Measurements from ENCODE around the gene CUBN. TPM values are rescaled to one million over a fixed set of nuclear protein-coding genes. Genes with fewer than 3 reads are reported as not detected.

Gene CUBN
- total RNA-seq, 2 donors from 2014 or later: 0.75 to 1.3 TPM

- Histone ChIP-seq H3K27me3 (ENCODE audit: control insufficient read depth, insufficient read depth, low read length, poor library complexity, severe bottlenecking) (no peaks in the 10 kb centered on the region), H3K36me3 (ENCODE audit: control insufficient read depth, insufficient read depth, low read length) (no peaks in the 10 kb centered on the region), H3K27ac (ENCODE audit: low read depth, low read length) (peak overlapping the region; percentile 83), H3K4me1 (ENCODE audit: control insufficient read depth, insufficient read depth, low read length) (no peaks in the 10 kb centered on the region), H3K9ac (ENCODE audit: extremely low read depth, low read length, poor library complexity, severe bottlenecking) (peak overlapping the region; percentile 6), H3K4me3 (ENCODE audit: low read length) (no peak overlapping the region), H3K9me3 (ENCODE audit: control insufficient read depth, low read length) (peaks cover 11% of the 10 kb centered on the region)
- Mint-ChIP-seq H3K36me3 (ENCODE audit: low read depth) (no peaks in the 10 kb centered on the region), H3K9me3 (peaks cover 3% of the 10 kb centered on the region), H3K4me3 (no peak overlapping the region), H3K27ac (no peak overlapping the region), H3K4me1 (peaks cover 5% of the 10 kb centered on the region), H3K27me3 (ENCODE audit: insufficient read depth) (no peaks in the 10 kb centered on the region)
- TF ChIP-seq, protein P1, sequence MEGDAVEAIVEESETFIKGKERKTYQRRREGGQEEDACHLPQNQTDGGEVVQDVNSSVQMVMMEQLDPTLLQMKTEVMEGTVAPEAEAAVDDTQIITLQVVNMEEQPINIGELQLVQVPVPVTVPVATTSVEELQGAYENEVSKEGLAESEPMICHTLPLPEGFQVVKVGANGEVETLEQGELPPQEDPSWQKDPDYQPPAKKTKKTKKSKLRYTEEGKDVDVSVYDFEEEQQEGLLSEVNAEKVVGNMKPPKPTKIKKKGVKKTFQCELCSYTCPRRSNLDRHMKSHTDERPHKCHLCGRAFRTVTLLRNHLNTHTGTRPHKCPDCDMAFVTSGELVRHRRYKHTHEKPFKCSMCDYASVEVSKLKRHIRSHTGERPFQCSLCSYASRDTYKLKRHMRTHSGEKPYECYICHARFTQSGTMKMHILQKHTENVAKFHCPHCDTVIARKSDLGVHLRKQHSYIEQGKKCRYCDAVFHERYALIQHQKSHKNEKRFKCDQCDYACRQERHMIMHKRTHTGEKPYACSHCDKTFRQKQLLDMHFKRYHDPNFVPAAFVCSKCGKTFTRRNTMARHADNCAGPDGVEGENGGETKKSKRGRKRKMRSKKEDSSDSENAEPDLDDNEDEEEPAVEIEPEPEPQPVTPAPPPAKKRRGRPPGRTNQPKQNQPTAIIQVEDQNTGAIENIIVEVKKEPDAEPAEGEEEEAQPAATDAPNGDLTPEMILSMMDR (conservative IDR thresholded peaks at IDR 0.05): no peak
- whole genome bisulfite sequencing, 2 experiments (ENCODE audit: insufficient coverage in 1 of 2, insufficient read length in 1 of 2): 40 to 88% methylated on average over 1 to 6 of the region's 6 CpGs
- DNase-seq: peak; percentile 32
These were observed 133.6 kb downstream of the CUBN start for GRCh38 chr10:16995867-16996529.

DNA sequence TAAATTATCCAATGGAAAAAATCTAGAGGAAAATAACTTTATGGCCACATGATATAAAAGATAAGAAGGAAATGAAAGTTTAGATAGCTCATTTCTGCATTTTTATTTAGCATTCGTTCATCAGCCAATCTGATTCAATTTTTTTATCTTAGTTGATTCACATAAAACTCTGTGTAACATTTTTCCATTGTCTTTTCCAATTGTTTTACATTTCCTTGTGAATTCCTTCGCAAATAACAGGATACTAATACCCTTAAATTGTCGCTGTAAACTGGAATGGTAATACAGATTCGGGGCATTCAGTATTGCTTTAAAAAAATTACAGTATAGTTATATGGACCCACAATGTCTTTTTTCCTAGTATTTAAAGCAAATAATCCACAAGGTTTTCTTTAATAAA, 136.4 kb downstream of the CUBN start:
- Mint-ChIP-seq H3K27me3 (ENCODE audit: insufficient read depth) (no peaks in the 10 kb centered on the region), H3K27ac (no peak overlapping the region), H3K4me3 (no peak overlapping the region), H3K4me1 (peaks cover 5% of the 10 kb centered on the region), H3K36me3 (ENCODE audit: low read depth) (no peaks in the 10 kb centered on the region), H3K9me3 (peaks cover 5% of the 10 kb centered on the region)
- H3K4me3 ChIP-seq (ENCODE audit: low read length): no peak overlapping the region
- no peak for DNase-seq
- WGBS, 2 experiments (ENCODE audit: insufficient coverage in 1 of 2, insufficient read length in 1 of 2): 88 to 91% methylated on average over 1 to 4 of the region's 4 CpGs
- TF ChIP-seq, protein P1 (conservative IDR thresholded peaks at IDR 0.05): no peak
- no peak overlapping the region for H3K9ac ChIP-seq (ENCODE audit: extremely low read depth, low read length, poor library complexity, severe bottlenecking)
- H3K9me3 ChIP-seq (ENCODE audit: control insufficient read depth, low read length): peaks cover 5% of the 10 kb centered on the region
- no peaks in the 10 kb centered on the region for H3K4me1 ChIP-seq (ENCODE audit: control insufficient read depth, insufficient read depth, low read length)
- H3K27me3 ChIP-seq (ENCODE audit: control insufficient read depth, insufficient read depth, low read length, poor library complexity, severe bottlenecking): no peaks in the 10 kb centered on the region
- H3K36me3 ChIP-seq (ENCODE audit: control insufficient read depth, insufficient read depth, low read length): no peaks in the 10 kb centered on the region
- H3K27ac ChIP-seq (ENCODE audit: low read depth, low read length): no peak overlapping the region

DNA sequence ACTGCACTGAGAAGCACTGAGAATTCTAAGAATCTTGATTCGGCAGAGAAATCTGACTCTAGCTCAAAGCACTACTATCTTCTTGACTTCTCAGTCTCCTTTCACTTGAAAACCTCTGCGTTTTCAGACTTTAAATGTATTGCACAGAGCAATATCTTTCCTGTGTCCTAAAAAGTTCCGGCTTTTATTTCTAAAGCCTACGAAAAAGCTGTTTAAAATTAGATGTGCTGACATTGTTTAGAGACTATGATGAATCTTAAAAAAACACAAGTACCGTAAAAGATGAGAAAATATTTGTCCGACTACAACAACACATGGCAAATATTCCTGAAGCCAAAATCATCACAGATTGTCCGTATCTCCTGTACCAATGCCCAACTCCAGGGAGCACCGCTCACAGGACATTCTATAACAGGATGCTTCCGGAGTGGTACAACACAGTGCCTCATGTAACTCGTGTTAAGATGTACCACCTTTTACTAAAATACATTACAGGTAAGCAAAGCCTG, 136.9 kb downstream of the CUBN start:
- H3K4me3 Mint-ChIP-seq: no peak overlapping the region
- peak; percentile 1 for DNase-seq
- Histone ChIP-seq H3K9ac (ENCODE audit: extremely low read depth, low read length, poor library complexity, severe bottlenecking) (no peak overlapping the region), H3K4me3 (ENCODE audit: low read length) (no peak overlapping the region), H3K36me3 (ENCODE audit: control insufficient read depth, insufficient read depth, low read length) (no peaks in the 10 kb centered on the region), H3K27me3 (ENCODE audit: control insufficient read depth, insufficient read depth, low read length, poor library complexity, severe bottlenecking) (no peaks in the 10 kb centered on the region), H3K4me1 (ENCODE audit: control insufficient read depth, insufficient read depth, low read length) (no peaks in the 10 kb centered on the region), H3K9me3 (ENCODE audit: control insufficient read depth, low read length) (peaks cover 5% of the 10 kb centered on the region), H3K27ac (ENCODE audit: low read depth, low read length) (no peak overlapping the region)
- peaks cover 5% of the 10 kb centered on the region for H3K4me1 Mint-ChIP-seq
- peaks cover 5% of the 10 kb centered on the region for H3K9me3 Mint-ChIP-seq
- H3K36me3 Mint-ChIP-seq (ENCODE audit: low read depth): no peaks in the 10 kb centered on the region
- no peaks in the 10 kb centered on the region for H3K27me3 Mint-ChIP-seq (ENCODE audit: insufficient read depth)
- WGBS, 2 experiments (ENCODE audit: insufficient coverage in 1 of 2, insufficient read length in 1 of 2): 91 to 94% methylated on average over 7 to 10 of the region's 10 CpGs
- H3K27ac Mint-ChIP-seq: no peak overlapping the region
- TF ChIP-seq, protein P1 (conservative IDR thresholded peaks at IDR 0.05): no peak

All from endodermal cell (in vitro differentiated cells).